Suprapubic skin (tissue), 4 donors: ENCODE data around the gene SMIM5. TPM values are rescaled to one million over a fixed set of nuclear protein-coding genes. Genes with fewer than 3 reads are reported as not detected.
A peak's percentile ranks its signal among the peaks of the same experiment; 100 is the strongest.

ENCODE experiments used
- DNase-seq, 2 donors: peaks; one replicate each; pipeline ENCODE4 v3.0.0-alpha.2; 2019; ENCODE audit warnings: low spot score in 2 of 2
- H3K27ac ChIP-seq: fragments of 200-600 bp; sonication (generic); one replicate; pipeline ENCODE4 v1.5.1; 2019
- H3K27me3 ChIP-seq: fragments of 200-600 bp; sonication (generic); one replicate; pipeline ENCODE4 v1.5.1; 2019
- H3K36me3 ChIP-seq: fragments of 200-600 bp; sonication (generic); one replicate; pipeline ENCODE4 v1.5.1; 2019
- H3K4me1 ChIP-seq: fragments of 200-600 bp; sonication (generic); one replicate; pipeline ENCODE4 v1.5.1; 2019
- H3K4me3 ChIP-seq: fragments of 200-600 bp; sonication (generic); one replicate; pipeline ENCODE4 v1.5.1; 2019; ENCODE audit warnings: mild to moderate bottlenecking
- H3K9me3 ChIP-seq: fragments of 200-600 bp; sonication (generic); one replicate; pipeline ENCODE4 v1.5.1; 2019
- EP300 ChIP-seq: sonication (generic); formaldehyde crosslinking; IDR thresholded peaks from one replicate; pipeline ENCODE4 v1.6.1; 2017; ENCODE audit warnings: antibody characterized with exemption
- POLR2A ChIP-seq, 2 donors: fragments of 450-650 bp; IDR thresholded peaks; one replicate each; pipeline ENCODE4 v1.6.1; 2017; ENCODE audit warnings: antibody characterized with exemption in 2 of 2, mild to moderate bottlenecking in 2 of 2, moderate library complexity in 2 of 2
- POLR2AphosphoS5 ChIP-seq, 3 donors: sonication (generic); formaldehyde crosslinking; IDR thresholded peaks; one replicate each; pipeline ENCODE4 v1.6.1; 2017; ENCODE audit warnings: antibody characterized with exemption in 3 of 3
- WGBS: methylation state at CpG from one replicate; pipeline ENCODE4 v1.1.5; 2018; 5-methylcytosine and 5-hydroxymethylcytosine counted together
- total RNA-seq, 4 donors: library from RNA; depleted of rRNA; stranded (reverse); fragments of >200 nt; gene quantifications; one replicate each; pipeline ENCODE4 v1.1.0, GENCODE V29; 2016
- TF ChIP-seq, protein P1 (sequence below), 2 donors: fragments of 200-600 bp in 1 of 2; fragments of 450-650 bp in 1 of 2; sonication (generic) in 1 of 2; IDR thresholded peaks; one replicate each; pipeline ENCODE4 v1.5.1; 2016 to 2019; ENCODE audit warnings: antibody characterized with exemption in 2 of 2, mild to moderate bottlenecking in 1 of 2, moderate library complexity in 1 of 2

The SMIM5 gene
- total RNA-seq, 4 donors from 2014 or later: 1.7 to 11.8 (median 8.6) TPM

DNA sequence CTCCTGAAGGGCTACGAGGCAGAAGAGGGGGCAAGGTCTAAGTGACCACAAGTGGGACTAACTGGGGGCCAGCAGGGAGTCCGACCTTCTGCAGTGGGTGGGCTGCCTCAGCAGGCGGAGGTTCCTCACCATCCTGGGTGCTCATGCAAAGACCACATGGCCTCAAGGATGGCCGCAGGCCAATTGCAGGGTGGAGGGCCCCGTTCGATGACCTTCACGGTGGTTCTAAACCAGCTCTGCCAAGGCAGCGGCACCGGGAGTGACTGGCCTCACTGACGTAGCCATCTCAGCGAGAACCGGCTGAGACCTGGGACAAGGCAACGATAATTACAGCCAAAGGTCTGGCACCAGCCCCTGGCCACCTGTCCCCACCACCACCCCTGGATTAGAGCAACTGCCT lies 5.7 kb downstream of the SMIM5 start:
- Histone ChIP-seq H3K9me3 (no peaks in the 10 kb centered on the region), H3K36me3 (no peaks in the 10 kb centered on the region), H3K4me3 (no peak overlapping the region), H3K27ac (no peak overlapping the region), H3K4me1 (peaks cover 51% of the 10 kb centered on the region), H3K27me3 (no peaks in the 10 kb centered on the region)
- 94% methylated on average over 7 of the region's 13 CpGs for WGBS
- TF ChIP-seq, protein P1, sequence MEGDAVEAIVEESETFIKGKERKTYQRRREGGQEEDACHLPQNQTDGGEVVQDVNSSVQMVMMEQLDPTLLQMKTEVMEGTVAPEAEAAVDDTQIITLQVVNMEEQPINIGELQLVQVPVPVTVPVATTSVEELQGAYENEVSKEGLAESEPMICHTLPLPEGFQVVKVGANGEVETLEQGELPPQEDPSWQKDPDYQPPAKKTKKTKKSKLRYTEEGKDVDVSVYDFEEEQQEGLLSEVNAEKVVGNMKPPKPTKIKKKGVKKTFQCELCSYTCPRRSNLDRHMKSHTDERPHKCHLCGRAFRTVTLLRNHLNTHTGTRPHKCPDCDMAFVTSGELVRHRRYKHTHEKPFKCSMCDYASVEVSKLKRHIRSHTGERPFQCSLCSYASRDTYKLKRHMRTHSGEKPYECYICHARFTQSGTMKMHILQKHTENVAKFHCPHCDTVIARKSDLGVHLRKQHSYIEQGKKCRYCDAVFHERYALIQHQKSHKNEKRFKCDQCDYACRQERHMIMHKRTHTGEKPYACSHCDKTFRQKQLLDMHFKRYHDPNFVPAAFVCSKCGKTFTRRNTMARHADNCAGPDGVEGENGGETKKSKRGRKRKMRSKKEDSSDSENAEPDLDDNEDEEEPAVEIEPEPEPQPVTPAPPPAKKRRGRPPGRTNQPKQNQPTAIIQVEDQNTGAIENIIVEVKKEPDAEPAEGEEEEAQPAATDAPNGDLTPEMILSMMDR (IDR thresholded peaks at IDR 0.05): no peak
- TF ChIP-seq POLR2A (IDR thresholded peaks at IDR 0.05) (no peak), EP300 (no peak), POLR2AphosphoS5 (IDR thresholded peaks at IDR 0.05) (no peak)
- no peak for DNase-seq

GRCh38 chr17:75639327-75639726 lies 6.1 kb downstream of the SMIM5 start:
- H3K4me3 ChIP-seq: no peak overlapping the region
- DNase-seq: peak in 1 of 2 donors; percentile 57
- no peaks in the 10 kb centered on the region for H3K9me3 ChIP-seq
- H3K4me1 ChIP-seq: peaks cover 51% of the 10 kb centered on the region
- H3K36me3 ChIP-seq: no peaks in the 10 kb centered on the region
- WGBS: 97% methylated on average over 3 of the region's 3 CpGs
- no peaks in the 10 kb centered on the region for H3K27me3 ChIP-seq
- peak overlapping the region; percentile 77 for H3K27ac ChIP-seq
- TF ChIP-seq POLR2AphosphoS5 (IDR thresholded peaks at IDR 0.05) (no peak), EP300 (no peak), POLR2A (IDR thresholded peaks at IDR 0.05) (no peak)
- TF ChIP-seq, protein P1 (IDR thresholded peaks at IDR 0.05): no peak

- Histone ChIP-seq H3K27me3 (no peaks in the 10 kb centered on the region), H3K36me3 (no peaks in the 10 kb centered on the region), H3K9me3 (no peaks in the 10 kb centered on the region), H3K27ac (peak overlapping the region; percentile 77), H3K4me1 (peaks cover 53% of the 10 kb centered on the region), H3K4me3 (peak overlapping the region; percentile 26)
- peak in 1 of 2 donors; percentile 67 for DNase-seq
- WGBS: 69% methylated on average over 11 of the region's 30 CpGs
- TF ChIP-seq, protein P1 (IDR thresholded peaks at IDR 0.05): peak in 1 of 2 donors; percentile 23
- no peak for TF ChIP-seq POLR2A (IDR thresholded peaks at IDR 0.05)
- TF ChIP-seq EP300: no peak
- peak in 1 of 3 donors; percentile 47 for TF ChIP-seq POLR2AphosphoS5 (IDR thresholded peaks at IDR 0.05)
Observed at GRCh38 chr17:75639771-75640555, 6.7 kb downstream of the SMIM5 start.

GRCh38 chr17:75640556-75641119 lies 7.4 kb downstream of the SMIM5 start:
- DNase-seq: no peak
- Histone ChIP-seq H3K4me1 (peaks cover 60% of the 10 kb centered on the region), H3K27ac (peak overlapping the region; percentile 77), H3K36me3 (no peaks in the 10 kb centered on the region), H3K27me3 (no peaks in the 10 kb centered on the region), H3K9me3 (no peaks in the 10 kb centered on the region), H3K4me3 (peak overlapping the region; percentile 26)
- WGBS: 92% methylated on average over 8 of the region's 13 CpGs
- TF ChIP-seq POLR2AphosphoS5 (IDR thresholded peaks at IDR 0.05) (no peak), EP300 (no peak)
- TF ChIP-seq, protein P1 (IDR thresholded peaks at IDR 0.05): no peak

DNA sequence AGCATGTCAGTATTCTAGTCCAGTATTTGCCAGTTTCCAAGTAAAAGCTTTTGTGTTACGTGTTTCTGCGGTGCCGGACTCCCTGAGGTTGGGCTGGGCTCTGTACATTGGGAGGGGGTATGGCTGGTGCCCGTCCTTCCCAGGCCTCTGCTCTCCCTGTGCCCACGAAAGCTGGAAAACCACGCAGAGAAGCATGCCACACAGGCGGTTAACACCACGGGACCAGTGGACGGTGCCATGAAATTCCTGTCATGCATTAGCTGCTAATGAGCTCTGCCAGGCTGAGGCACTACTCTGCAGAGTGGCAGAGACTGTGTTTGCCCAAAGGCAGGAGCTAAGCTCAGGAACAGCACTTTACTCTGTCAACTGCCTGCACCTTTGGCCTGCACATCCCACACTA lies 8.1 kb downstream of the SMIM5 start:
- no peaks in the 10 kb centered on the region for H3K36me3 ChIP-seq
- H3K4me3 ChIP-seq: no peak overlapping the region
- no peaks in the 10 kb centered on the region for H3K27me3 ChIP-seq
- no peaks in the 10 kb centered on the region for H3K9me3 ChIP-seq
- TF ChIP-seq, protein P1 (IDR thresholded peaks at IDR 0.05): no peak
- no peak for TF ChIP-seq POLR2AphosphoS5 (IDR thresholded peaks at IDR 0.05)
- TF ChIP-seq POLR2A (IDR thresholded peaks at IDR 0.05): no peak
- no peak for TF ChIP-seq EP300
- 71% methylated on average over 5 of the region's 9 CpGs for WGBS
- no peak for DNase-seq
- H3K27ac ChIP-seq: peak overlapping the region; percentile 77
- H3K4me1 ChIP-seq: peaks cover 67% of the 10 kb centered on the region
